Measurements from ENCODE around the gene CABLES2. TPM values are rescaled to one million over a fixed set of nuclear protein-coding genes. Genes with fewer than 3 reads are reported as not detected.

Gene CABLES2
- total RNA-seq, 1 experiment from 2014 or later: 7.5 TPM

GRCh38 chr20:62428002-62428372 lies 20.9 kb upstream of the CABLES2 start (continued):
- no peak for TF ChIP-seq ERG (CRISPR knock-in tag; IDR thresholded peaks at IDR 0.05)
- no peak for TF ChIP-seq ATF1 (CRISPR knock-in tag; IDR thresholded peaks at IDR 0.05)

GRCh38 chr20:62427172-62428001 lies 20.3 kb upstream of the CABLES2 start, which contains the start of gene RBBP8NL:
Gene RBBP8NL, minus strand, starts transcription at chr20:62427539. Its CDS starts 7,892 bp downstream, at chr20:62419647.
- H3K27me3 Mint-ChIP-seq (ENCODE audit: low read depth): no peaks in the 10 kb centered on the region; the same call in 1 of the 2 replicates
- TF ChIP-seq IRF1 (CRISPR knock-in tag; IDR thresholded peaks at IDR 0.05) (no peak), ZSCAN18 (CRISPR knock-in tag; IDR thresholded peaks at IDR 0.05) (no peak), ZNF232 (CRISPR knock-in tag; IDR thresholded peaks at IDR 0.05) (no peak), CTCF (IDR thresholded peaks at IDR 0.05) (no peak), NR2C2 (CRISPR knock-in tag; IDR thresholded peaks at IDR 0.05) (no peak), JAZF1 (CRISPR knock-in tag; IDR thresholded peaks at IDR 0.05) (no peak), SOX15 (CRISPR knock-in tag; IDR thresholded peaks at IDR 0.05) (no peak), HMGXB4 (CRISPR knock-in tag; IDR thresholded peaks at IDR 0.05) (no peak), ZNF423 (CRISPR knock-in tag; IDR thresholded peaks at IDR 0.05) (peak; percentile 83), ARID4B (CRISPR knock-in tag; IDR thresholded peaks at IDR 0.05; ENCODE audit: borderline replicate concordance) (peak; percentile 3; the same call in 1 of the 2 replicates), USF1 (CRISPR knock-in tag; IDR thresholded peaks at IDR 0.05) (no peak)
- POLR2A ChIA-PET: interaction anchor here (0.6 kb wide), 1 partner anchor 87 kb away, joined by 3 read pairs; no protein-coding TSS in a partner anchor
- H3K36me3 Mint-ChIP-seq: no peaks in the 10 kb centered on the region
- ATAC-seq: peak; percentile 68
- peak within 1 kb of the TSS; percentile 63 for H3K27ac Mint-ChIP-seq
- CTCF ChIA-PET: interaction anchor here (0.6 to 3.5 kb wide), 18 partner anchors 11 to 367 kb away, joined by 3 to 27 read pairs (median 4); no protein-coding TSS in a partner anchor
- no peaks in the 10 kb centered on the region for H3K9me3 Mint-ChIP-seq
- no peak within 1 kb of the TSS; the same call in 1 of the 2 replicates for H3K4me3 Mint-ChIP-seq
- DNase-seq (ENCODE audit: low spot score): peak; percentile 86
- H3K4me1 Mint-ChIP-seq: peaks cover 41% of the 10 kb centered on the region
